VCaP (cell line): ENCODE results near the gene NCBP3.

Source experiments
- H3K27ac ChIP-seq: fragments of 450-650 bp; 2 replicates; pipeline ENCODE4 v1.5.1; 2017
- CTCF ChIP-seq: fragments of 450-650 bp; conservative IDR thresholded peaks from 2 replicates; pipeline ENCODE4 v1.5.1; 2017; ENCODE audit warnings: mild to moderate bottlenecking, moderate library complexity

The NCBP3 gene

GRCh38 chr17:3754066-3754457 lies 92.0 kb downstream of the NCBP3 start:
- H3K27ac ChIP-seq, result peak overlapping the region; percentile 78
- TF ChIP-seq CTCF, result no peak

- no peak for TF ChIP-seq CTCF
- H3K27ac ChIP-seq, result peak overlapping the region; percentile 78
Measured at GRCh38 chr17:3753624-3754023, 92.4 kb downstream of the NCBP3 start.
